ENCODE measurements around the gene EXOSC2.
A peak's percentile ranks its signal among the peaks of the same experiment; 100 is the strongest.

Gene EXOSC2

GRCh38 chr9:130688072-130688471 lies 5.5 kb upstream of the EXOSC2 start:
- TF ChIP-seq CTCF (IDR thresholded peaks at IDR 0.05; ENCODE audit: insufficient read depth, low read depth, low read length, missing control alignments) = no peak
- no peak for DNase-seq (ENCODE audit: low read depth)

GRCh38 chr9:130689572-130689936 lies 4.0 kb upstream of the EXOSC2 start:
- peak overlapping the region; percentile 28 for H3K4me3 ChIP-seq (ENCODE audit: low read length)
- TF ChIP-seq CTCF (IDR thresholded peaks at IDR 0.05; ENCODE audit: insufficient read depth, low read depth, low read length, missing control alignments) = no peak
- DNase-seq (ENCODE audit: low read depth) = no peak

More at GRCh38 chr9:130688072-130688471, 5.5 kb upstream of the EXOSC2 start:
- no peak overlapping the region for H3K4me3 ChIP-seq (ENCODE audit: low read length)

GRCh38 chr9:130689937-130690700 lies 3.5 kb upstream of the EXOSC2 start:
- TF ChIP-seq CTCF (IDR thresholded peaks at IDR 0.05; ENCODE audit: insufficient read depth, low read depth, low read length, missing control alignments) = no peak
- DNase-seq (ENCODE audit: low read depth) = peak; percentile 93
- peak overlapping the region; percentile 49 for H3K4me3 ChIP-seq (ENCODE audit: low read length)

- H3K4me3 ChIP-seq (ENCODE audit: low read length) = no peak overlapping the region
- DNase-seq (ENCODE audit: low read depth) = peak; percentile 52
- peak; percentile 22 for TF ChIP-seq CTCF (IDR thresholded peaks at IDR 0.05; ENCODE audit: insufficient read depth, low read depth, low read length, missing control alignments)
These were observed 1.3 kb upstream of the EXOSC2 start for GRCh38 chr9:130692321-130692720.

GRCh38 chr9:130693101-130693425 lies 517 bp upstream of the EXOSC2 start:
- H3K4me3 ChIP-seq (ENCODE audit: low read length) = peak overlapping the region; percentile 99
- TF ChIP-seq CTCF (IDR thresholded peaks at IDR 0.05; ENCODE audit: insufficient read depth, low read depth, low read length, missing control alignments) = no peak

GRCh38 chr9:130694205-130694604 lies 625 bp downstream of the EXOSC2 start:
- H3K4me3 ChIP-seq (ENCODE audit: low read length) = peak overlapping the region; percentile 99
- no peak for TF ChIP-seq CTCF (IDR thresholded peaks at IDR 0.05; ENCODE audit: insufficient read depth, low read depth, low read length, missing control alignments)
- DNase-seq (ENCODE audit: low read depth) = no peak

More at GRCh38 chr9:130693101-130693425, 517 bp upstream of the EXOSC2 start:
- no peak for DNase-seq (ENCODE audit: low read depth)

- H3K4me3 ChIP-seq (ENCODE audit: low read length) = no peak overlapping the region
- TF ChIP-seq CTCF (IDR thresholded peaks at IDR 0.05; ENCODE audit: insufficient read depth, low read depth, low read length, missing control alignments) = no peak
- DNase-seq (ENCODE audit: low read depth) = no peak
These were observed 2.6 kb downstream of the EXOSC2 start for GRCh38 chr9:130696139-130696650.
